Choroid plexus epithelial cell (primary cell): ENCODE data around the gene EPO.
"Not testable (repeated sequence)": the region's sequence is repeated elsewhere in the genome, so short reads cannot be mapped to it uniquely, and the experiment has no call there.

Experiments
- DNase-seq: peaks from one replicate; pipeline ENCODE4 v3.0.0-alpha.2; 2010; ENCODE audit warnings: low read depth
- H3K4me3 ChIP-seq: 2 replicates; pipeline ENCODE4 v1.5.1; 2011; ENCODE audit warnings: low read depth, mild to moderate bottlenecking, control low read depth, low read length, moderate library complexity
- CTCF ChIP-seq: conservative IDR thresholded peaks from 2 replicates; pipeline ENCODE4 v1.5.1; 2011; ENCODE audit warnings: low read depth, mild to moderate bottlenecking, control low read depth, inconsistent platforms, low read length, moderate library complexity

Gene EPO

DNA sequence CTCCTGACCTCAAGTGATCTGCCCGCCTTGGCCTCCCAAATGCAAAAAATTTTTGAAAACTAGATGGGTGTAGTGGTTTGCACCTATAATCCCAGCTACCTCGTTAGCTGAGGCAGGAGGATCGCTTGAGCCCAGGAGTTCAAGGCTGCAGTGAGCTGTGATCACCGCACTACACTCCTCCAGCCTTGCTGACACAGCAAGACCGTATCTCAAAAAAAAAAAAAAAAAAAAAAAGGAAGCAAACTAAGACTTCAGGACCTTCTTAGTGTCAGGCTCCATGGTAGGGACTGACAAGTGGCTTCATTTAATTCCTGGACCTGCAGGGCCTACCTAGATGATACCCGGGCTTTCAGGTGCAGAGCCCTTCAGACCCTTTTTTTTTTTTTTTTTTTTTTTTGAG lies 11.9 kb upstream of the EPO start:
- TF ChIP-seq CTCF = no peak
- no peak for DNase-seq
- H3K4me3 ChIP-seq = no peak overlapping the region

DNA sequence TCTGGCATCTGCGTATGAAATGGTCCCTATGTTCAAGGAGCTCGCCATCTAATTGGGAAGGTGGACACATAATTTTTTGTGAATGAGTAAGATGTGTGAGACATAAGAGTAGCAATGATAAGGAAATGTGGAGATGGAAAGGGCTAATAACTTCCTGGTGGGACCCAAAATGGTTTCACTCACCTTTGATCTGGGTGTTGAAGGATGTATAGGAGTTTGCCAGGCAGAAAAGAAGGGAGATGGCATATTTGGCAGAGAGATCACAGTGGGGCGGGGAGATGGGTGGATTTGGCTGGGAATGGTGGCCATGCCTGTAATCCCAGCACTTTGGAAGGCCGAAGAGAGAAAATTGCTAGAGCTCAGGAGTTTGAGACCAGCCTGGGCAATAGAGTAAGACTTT lies 9.8 kb upstream of the EPO start:
- no peak for TF ChIP-seq CTCF
- H3K4me3 ChIP-seq = no peak overlapping the region
- no peak for DNase-seq

DNA sequence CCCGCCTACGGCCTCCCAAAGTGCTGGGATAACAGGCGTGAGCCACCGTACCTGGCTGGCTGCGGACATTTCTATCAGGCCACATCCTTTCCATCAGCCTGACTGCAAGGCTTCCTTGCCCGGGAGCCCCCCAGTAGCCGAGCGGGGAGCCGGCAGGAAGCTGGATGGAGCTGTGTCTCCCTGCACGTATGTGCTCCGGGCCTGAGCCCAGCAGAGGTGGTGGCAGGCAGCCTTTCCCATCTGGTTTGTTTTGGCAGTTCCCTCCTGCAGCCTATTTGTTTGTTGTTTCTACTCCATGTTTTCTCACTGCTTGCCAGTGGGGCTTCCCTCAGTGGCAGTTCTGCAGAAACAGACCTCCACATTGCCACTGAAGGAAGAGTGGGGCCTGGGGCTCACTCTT lies 8.9 kb upstream of the EPO start:
- no peak for TF ChIP-seq CTCF
- H3K4me3 ChIP-seq = no peak overlapping the region
- no peak for DNase-seq

- H3K4me3 ChIP-seq = no peak overlapping the region
- DNase-seq = no peak
- TF ChIP-seq CTCF = no peak
These were observed 5.5 kb upstream of the EPO start for GRCh38 chr7:100714725-100715124.

DNA sequence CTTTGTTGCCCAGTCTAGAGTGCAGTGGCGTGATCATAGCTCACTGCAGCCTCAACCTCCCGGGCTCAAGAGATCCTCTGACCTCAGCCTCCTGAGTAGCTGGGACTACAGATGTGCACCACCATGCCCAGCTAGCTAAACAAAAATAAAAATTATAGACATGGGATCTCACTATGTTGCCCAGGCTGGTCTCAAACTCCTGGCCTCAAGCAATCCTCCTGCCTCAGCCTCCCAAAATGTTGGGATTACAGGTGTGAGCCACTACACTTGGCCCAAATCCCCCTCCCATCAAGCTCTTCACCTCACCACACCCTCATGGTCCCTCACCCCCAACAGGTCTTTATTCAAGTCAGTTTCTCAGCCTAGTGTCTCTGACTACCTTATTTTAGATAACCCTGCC lies 3.2 kb upstream of the EPO start:
- not testable (repeated sequence) for DNase-seq, H3K4me3 ChIP-seq

DNA sequence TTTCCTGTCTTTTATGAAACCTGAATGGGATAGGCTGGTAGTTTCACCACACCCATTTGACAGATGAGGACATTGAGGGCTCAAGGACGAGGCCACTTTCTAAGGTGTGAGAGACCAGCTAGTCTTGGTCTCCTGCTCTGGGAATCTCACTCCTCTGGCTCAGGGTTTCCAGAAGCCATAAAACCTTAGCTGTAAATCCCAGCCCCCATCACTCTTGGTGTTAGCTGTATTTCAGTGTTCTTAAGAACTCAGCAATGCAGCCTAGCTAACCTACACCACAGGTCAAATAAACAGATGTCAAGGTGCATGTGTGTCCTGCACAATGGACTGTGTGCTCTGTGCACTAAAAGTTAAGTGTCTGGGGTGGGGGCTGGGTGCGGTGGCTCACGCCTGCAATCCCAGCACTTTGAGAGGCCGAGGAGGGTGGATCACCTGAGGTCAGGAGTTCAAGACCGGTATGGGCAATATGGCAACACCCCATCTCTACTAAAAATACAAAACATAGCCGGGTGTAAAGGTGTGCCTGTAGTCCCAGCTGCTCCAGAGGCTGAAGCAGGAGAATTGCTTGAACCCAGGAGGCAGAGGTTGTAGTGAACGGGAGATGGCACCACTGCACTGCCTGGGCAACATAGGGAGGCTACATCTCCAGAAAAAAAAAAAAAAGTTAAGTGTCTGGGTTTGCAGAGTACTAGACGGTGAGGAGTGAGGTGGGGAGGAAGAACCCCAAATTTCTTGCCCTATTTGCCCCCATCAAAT lies 567 bp upstream of the EPO start:
- TF ChIP-seq CTCF = peak; percentile 50
- DNase-seq = peak; percentile 57
- H3K4me3 ChIP-seq = no peak overlapping the region

DNA sequence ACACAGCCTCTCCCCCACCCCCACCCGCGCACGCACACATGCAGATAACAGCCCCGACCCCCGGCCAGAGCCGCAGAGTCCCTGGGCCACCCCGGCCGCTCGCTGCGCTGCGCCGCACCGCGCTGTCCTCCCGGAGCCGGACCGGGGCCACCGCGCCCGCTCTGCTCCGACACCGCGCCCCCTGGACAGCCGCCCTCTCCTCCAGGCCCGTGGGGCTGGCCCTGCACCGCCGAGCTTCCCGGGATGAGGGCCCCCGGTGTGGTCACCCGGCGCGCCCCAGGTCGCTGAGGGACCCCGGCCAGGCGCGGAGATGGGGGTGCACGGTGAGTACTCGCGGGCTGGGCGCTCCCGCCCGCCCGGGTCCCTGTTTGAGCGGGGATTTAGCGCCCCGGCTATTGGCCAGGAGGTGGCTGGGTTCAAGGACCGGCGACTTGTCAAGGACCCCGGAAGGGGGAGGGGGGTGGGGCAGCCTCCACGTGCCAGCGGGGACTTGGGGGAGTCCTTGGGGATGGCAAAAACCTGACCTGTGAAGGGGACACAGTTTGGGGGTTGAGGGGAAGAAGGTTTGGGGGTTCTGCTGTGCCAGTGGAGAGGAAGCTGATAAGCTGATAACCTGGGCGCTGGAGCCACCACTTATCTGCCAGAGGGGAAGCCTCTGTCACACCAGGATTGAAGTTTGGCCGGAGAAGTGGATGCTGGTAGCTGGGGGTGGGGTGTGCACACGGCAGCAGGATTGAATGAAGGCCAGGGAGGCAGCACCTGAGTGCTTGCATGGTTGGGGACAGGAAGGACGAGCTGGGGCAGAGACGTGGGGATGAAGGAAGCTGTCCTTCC lies 620 bp downstream of the EPO start:
- no peak overlapping the region for H3K4me3 ChIP-seq
- TF ChIP-seq CTCF = no peak

More for the DNA sequence above, 620 bp downstream of the EPO start:
- DNase-seq = no peak
